Measurements from ENCODE around the gene DDT. TPM values are rescaled to one million over a fixed set of nuclear protein-coding genes. Genes with fewer than 3 reads are reported as not detected.

The DDT gene
- total RNA-seq, 4 donors from 2014 or later = 121 to 167 (median 131) TPM

DNA sequence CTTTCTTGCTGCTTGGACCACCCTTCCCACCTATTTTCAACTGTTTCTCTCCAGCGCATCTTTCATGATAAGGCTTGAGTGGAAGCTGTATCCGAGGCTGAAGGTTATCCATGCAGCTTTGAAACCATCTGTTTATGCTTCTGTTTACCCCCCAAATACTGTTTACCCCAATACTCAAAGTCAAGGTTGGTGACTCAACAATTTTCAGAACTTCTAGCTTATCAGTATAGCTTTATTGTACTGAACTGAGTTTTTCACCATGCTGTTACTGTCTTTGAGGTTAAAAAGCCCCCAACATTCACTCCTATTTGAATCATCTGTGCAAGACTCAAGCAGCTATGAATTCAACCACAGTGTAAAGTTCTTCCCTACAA lies 35.8 kb upstream of the DDT start:
- 79 to 88% methylated on average over 2 of the region's 2 CpGs for WGBS, 2 donors

DNA sequence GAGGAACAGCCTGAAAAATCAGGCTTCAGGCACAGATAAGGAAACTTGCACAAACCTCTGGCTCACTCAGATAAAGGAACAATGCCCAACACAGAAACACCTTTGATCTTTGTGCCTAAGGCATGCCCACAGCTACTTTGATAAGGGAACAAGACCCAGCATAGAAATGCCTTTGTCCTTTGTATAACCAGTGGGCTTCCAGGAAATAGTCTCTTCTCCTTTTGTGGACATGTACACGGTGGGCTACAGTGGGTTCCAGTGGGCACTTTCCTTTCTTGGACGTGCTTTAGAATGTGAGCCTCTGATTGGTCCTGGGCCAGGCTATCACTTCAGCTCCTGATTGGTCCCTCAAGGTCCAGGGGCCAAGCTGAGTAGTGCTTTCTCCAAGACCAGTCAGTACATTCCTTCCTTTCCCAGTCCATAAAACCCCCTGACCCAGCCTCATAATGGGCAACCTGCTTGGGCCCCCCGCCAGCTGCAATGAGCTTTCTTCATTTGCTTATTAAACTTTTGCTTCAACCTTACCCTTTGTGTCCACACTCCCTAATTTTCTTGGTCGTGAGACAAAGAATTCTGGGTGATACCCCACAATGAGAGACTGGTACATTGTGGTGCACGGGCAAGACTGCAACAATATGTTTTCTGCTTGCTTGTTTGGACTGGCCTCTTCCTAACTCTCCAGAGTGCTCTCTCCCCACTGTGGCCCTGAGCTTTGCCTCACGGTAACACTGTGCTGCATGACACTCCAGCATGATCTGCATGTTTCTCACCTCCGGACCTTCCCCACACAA lies 35.2 kb upstream of the DDT start:
- no peak for TF ChIP-seq EP300 (IDR thresholded peaks at IDR 0.05)
- TF ChIP-seq, protein P1, sequence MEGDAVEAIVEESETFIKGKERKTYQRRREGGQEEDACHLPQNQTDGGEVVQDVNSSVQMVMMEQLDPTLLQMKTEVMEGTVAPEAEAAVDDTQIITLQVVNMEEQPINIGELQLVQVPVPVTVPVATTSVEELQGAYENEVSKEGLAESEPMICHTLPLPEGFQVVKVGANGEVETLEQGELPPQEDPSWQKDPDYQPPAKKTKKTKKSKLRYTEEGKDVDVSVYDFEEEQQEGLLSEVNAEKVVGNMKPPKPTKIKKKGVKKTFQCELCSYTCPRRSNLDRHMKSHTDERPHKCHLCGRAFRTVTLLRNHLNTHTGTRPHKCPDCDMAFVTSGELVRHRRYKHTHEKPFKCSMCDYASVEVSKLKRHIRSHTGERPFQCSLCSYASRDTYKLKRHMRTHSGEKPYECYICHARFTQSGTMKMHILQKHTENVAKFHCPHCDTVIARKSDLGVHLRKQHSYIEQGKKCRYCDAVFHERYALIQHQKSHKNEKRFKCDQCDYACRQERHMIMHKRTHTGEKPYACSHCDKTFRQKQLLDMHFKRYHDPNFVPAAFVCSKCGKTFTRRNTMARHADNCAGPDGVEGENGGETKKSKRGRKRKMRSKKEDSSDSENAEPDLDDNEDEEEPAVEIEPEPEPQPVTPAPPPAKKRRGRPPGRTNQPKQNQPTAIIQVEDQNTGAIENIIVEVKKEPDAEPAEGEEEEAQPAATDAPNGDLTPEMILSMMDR (IDR thresholded peaks at IDR 0.05) = no peak
- TF ChIP-seq POLR2A (IDR thresholded peaks at IDR 0.05) = no peak
- no peak for DNase-seq (ENCODE audit: low spot score in 2 of 2)
- Histone ChIP-seq H3K4me1 (peaks cover 0 to 34% (median 4%) of the 10 kb centered on the region in 4 donors), H3K27me3 (no peaks in the 10 kb centered on the region), H3K27ac (no peak overlapping the region), H3K9me3 (no peaks in the 10 kb centered on the region), H3K4me3 (no peak overlapping the region), H3K36me3 (no peaks in the 10 kb centered on the region)
- WGBS, 2 donors = 83 to 90% methylated on average over 7 of the region's 7 CpGs

More for the DNA sequence above, 35.8 kb upstream of the DDT start:
- no peak overlapping the region for H3K4me3 ChIP-seq
- no peaks in the 10 kb centered on the region for H3K36me3 ChIP-seq
- no peaks in the 10 kb centered on the region for H3K9me3 ChIP-seq
- no peak for DNase-seq (ENCODE audit: low spot score in 2 of 2)
- no peak overlapping the region for H3K27ac ChIP-seq
- H3K27me3 ChIP-seq = no peaks in the 10 kb centered on the region
- peaks cover 0 to 34% (median 4%) of the 10 kb centered on the region in 4 donors for H3K4me1 ChIP-seq
- TF ChIP-seq, protein P1 (IDR thresholded peaks at IDR 0.05) = no peak
- no peak for TF ChIP-seq POLR2A (IDR thresholded peaks at IDR 0.05)
- TF ChIP-seq EP300 (IDR thresholded peaks at IDR 0.05) = no peak

DNA sequence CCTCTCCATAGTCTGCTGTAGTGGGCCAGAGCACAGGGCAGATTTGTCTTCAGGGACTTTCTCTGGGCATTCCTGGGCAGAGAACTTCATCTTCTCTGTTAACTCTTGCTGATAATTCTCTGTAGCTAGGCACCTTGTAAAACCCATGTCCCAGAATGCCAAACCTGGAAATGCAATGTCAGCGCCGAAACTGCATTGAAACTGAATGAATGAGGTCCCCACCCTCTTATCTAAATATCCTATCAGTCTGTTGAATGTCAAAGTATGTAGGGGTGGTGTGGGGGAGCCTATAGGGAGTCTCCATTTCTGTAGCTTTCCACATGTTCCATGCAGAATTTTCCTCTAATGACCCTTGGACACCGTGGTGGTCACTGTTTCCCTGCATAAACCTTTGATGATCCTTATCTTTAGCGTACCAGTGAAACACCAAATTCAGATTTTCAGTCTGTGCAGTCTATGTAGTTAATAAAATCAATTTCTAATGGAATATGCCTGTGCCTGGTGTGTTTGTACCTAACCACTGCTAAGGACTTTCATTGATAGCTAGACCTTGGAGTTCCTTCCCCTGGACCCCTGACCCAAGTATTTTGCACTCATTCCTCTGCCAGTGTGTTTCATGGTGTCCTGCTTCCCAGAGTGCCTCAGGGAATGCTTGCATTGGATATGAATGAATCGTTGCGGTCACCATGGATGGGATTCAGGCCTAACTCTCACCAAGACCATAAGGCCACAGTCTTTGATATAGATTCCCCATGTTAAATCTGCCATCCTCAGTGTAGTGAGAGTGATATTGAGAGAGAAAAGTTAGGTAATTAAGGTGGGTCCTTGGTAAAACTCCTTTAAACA lies 34.4 kb upstream of the DDT start:
- WGBS, 2 donors = 82 to 86% methylated on average over 6 of the region's 6 CpGs
- TF ChIP-seq POLR2A (IDR thresholded peaks at IDR 0.05) = no peak
- TF ChIP-seq, protein P1 (IDR thresholded peaks at IDR 0.05) = no peak
- TF ChIP-seq EP300 (IDR thresholded peaks at IDR 0.05) = no peak
- Histone ChIP-seq H3K27ac (no peak overlapping the region), H3K36me3 (no peaks in the 10 kb centered on the region), H3K9me3 (no peaks in the 10 kb centered on the region), H3K4me1 (peaks cover 0 to 32% (median 4%) of the 10 kb centered on the region in 4 donors), H3K4me3 (no peak overlapping the region), H3K27me3 (no peaks in the 10 kb centered on the region)
- no peak for DNase-seq (ENCODE audit: low spot score in 2 of 2)

DNA sequence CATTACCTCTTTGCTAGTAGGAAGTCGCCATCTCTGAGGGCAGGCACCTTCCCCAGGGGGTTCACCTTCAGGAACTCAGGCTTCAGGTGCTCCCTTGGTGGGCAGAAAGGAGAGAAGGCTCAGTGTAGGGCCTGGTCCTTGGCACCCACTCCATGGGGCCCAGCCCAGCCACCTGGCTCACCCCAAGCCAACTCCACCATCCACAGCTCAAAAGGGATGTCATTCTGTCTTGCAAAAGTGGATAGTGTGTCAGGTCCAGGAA lies 33.7 kb upstream of the DDT start:
- Histone ChIP-seq H3K4me1 (peaks cover 0 to 26% (median 4%) of the 10 kb centered on the region in 4 donors), H3K4me3 (no peak overlapping the region), H3K9me3 (no peaks in the 10 kb centered on the region), H3K27ac (no peak overlapping the region), H3K36me3 (no peaks in the 10 kb centered on the region), H3K27me3 (no peaks in the 10 kb centered on the region)
- 82 to 83% methylated on average over 1 of the region's 1 CpG for WGBS, 2 donors
- TF ChIP-seq EP300 (IDR thresholded peaks at IDR 0.05) = no peak
- no peak for TF ChIP-seq POLR2A (IDR thresholded peaks at IDR 0.05)
- TF ChIP-seq, protein P1 (IDR thresholded peaks at IDR 0.05) = no peak
- DNase-seq (ENCODE audit: low spot score in 2 of 2) = no peak

Measured in tibial nerve (tissue), 4 donors.